Activated naive CD8-positive, alpha-beta T cell treated with anti-CD3 and anti-CD28 coated beads for 36 hours (primary cell): Measurements from ENCODE around the gene LDHAL6B. TPM values are rescaled to one million over a fixed set of nuclear protein-coding genes. Genes with fewer than 3 reads are reported as not detected.

Experiments
- DNase-seq: peaks from one replicate; pipeline ENCODE4 v3.0.0; 2021
- H3K27ac Mint-ChIP-seq: one replicate; pipeline ENCODE4 v1.8.0; 2022; ENCODE audit warnings: mild to moderate bottlenecking, moderate library complexity, mixed read lengths
- H3K27me3 Mint-ChIP-seq: one replicate; pipeline ENCODE4 v1.8.0; 2022; ENCODE audit warnings: mild to moderate bottlenecking, mixed read lengths
- H3K36me3 Mint-ChIP-seq: one replicate; pipeline ENCODE4 v1.8.0; 2021; ENCODE audit warnings: mild to moderate bottlenecking, mixed read lengths
- H3K4me1 Mint-ChIP-seq: one replicate; pipeline ENCODE4 v1.8.0; 2021; ENCODE audit warnings: mixed read lengths
- H3K4me3 Mint-ChIP-seq: one replicate; pipeline ENCODE4 v1.8.0; 2022; ENCODE audit warnings: mild to moderate bottlenecking, moderate library complexity, mixed read lengths
- H3K9me3 Mint-ChIP-seq: one replicate; pipeline ENCODE4 v1.8.0; 2022; ENCODE audit warnings: mixed read lengths
- total RNA-seq, 2 experiments: library from RNA; stranded (reverse); gene quantifications; one replicate each; pipeline ENCODE4 v1.2.3, GENCODE V29; 2021

The LDHAL6B gene
- total RNA-seq, 2 experiments from 2014 or later, result not detected

GRCh38 chr15:59244337-59244736 is 37.7 kb downstream of the LDHAL6B start:
- Mint-ChIP-seq H3K4me3 (no peak overlapping the region), H3K27me3 (no peaks in the 10 kb centered on the region), H3K36me3 (peaks cover 2% of the 10 kb centered on the region), H3K9me3 (no peaks in the 10 kb centered on the region), H3K27ac (no peak overlapping the region), H3K4me1 (peaks cover 21% of the 10 kb centered on the region)
- DNase-seq, result no peak

- no peak for DNase-seq
Observed at GRCh38 chr15:59245559-59245958, 38.9 kb downstream of the LDHAL6B start.

DNA sequence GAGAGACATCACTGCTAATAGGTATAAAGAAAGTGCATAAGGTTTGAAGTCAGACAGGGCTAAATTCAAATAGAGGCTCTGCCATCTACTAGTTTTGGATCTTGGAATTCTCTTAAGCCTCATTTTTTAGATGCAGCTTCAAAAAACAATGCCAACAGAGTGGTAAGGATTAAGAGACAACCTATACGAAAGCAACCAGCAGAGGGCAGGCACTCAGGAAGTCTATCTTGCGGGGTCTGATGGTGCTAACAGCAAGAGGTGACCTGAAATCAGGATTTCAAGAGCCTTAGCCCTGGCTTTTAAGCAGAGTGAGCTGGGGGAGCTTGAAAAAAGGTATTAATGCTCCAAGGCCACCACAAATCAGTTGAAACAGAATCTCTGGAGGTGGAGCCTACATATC is 40.7 kb downstream of the LDHAL6B start:
- peak overlapping the region; percentile 29 for H3K27ac Mint-ChIP-seq
- peaks cover 30% of the 10 kb centered on the region for H3K4me1 Mint-ChIP-seq
- H3K4me3 Mint-ChIP-seq, result no peak overlapping the region
- DNase-seq, result peak; percentile 29
- peaks cover 2% of the 10 kb centered on the region for H3K36me3 Mint-ChIP-seq
- H3K9me3 Mint-ChIP-seq, result no peaks in the 10 kb centered on the region
- no peaks in the 10 kb centered on the region for H3K27me3 Mint-ChIP-seq

More at GRCh38 chr15:59245559-59245958, 38.9 kb downstream of the LDHAL6B start:
- peaks cover 2% of the 10 kb centered on the region for H3K36me3 Mint-ChIP-seq
- H3K27me3 Mint-ChIP-seq, result no peaks in the 10 kb centered on the region
- H3K27ac Mint-ChIP-seq, result no peak overlapping the region
- H3K9me3 Mint-ChIP-seq, result no peaks in the 10 kb centered on the region
- H3K4me3 Mint-ChIP-seq, result no peak overlapping the region
- H3K4me1 Mint-ChIP-seq, result peaks cover 26% of the 10 kb centered on the region

DNA sequence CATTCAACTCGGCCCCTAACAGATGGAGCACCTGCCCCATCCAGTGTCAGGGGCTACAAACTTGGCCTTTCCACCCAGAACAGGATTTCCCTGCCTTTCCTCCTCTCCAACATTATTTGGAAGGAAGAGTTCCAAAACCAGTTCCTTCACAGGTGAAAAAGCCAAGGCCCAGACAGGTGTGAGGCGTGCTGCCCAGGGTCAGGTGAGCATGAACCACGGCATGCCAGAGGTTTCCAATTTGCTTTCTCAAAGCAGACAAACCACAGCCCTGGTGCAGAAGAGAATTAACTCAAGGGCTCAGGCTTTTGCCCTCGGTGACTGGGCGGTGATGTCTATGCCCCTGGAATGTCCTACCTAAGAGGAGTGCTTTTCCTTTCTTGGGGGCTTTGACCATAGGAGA is 43.2 kb downstream of the LDHAL6B start:
- Mint-ChIP-seq H3K36me3 (no peaks in the 10 kb centered on the region), H3K4me3 (no peak overlapping the region), H3K27me3 (no peaks in the 10 kb centered on the region), H3K27ac (peak overlapping the region; percentile 34), H3K9me3 (no peaks in the 10 kb centered on the region), H3K4me1 (peaks cover 18% of the 10 kb centered on the region)
- DNase-seq, result no peak

DNA sequence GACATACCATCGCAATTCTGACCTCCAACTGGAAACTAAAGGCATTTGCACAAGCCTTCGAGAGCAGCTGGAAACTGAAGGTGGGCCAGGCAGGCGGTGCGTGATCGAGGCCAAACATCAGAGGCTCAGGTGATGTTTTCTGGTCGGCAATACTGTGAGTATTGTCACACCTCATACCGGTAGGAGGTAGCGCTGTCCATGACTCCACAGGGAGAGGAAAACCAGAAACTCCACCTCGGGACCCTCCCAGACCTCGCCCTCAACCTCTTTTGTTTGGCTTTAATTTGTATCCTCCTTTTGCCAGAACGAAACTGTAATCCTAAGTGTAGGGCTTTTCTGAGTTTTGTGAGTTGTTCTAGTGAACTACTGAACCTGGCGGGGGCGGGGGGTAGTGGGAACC is 43.6 kb downstream of the LDHAL6B start:
- Mint-ChIP-seq H3K9me3 (no peaks in the 10 kb centered on the region), H3K27me3 (no peaks in the 10 kb centered on the region), H3K27ac (no peak overlapping the region), H3K4me3 (no peak overlapping the region), H3K4me1 (peaks cover 16% of the 10 kb centered on the region), H3K36me3 (no peaks in the 10 kb centered on the region)
- DNase-seq, result no peak

- DNase-seq, result no peak
- H3K4me1 Mint-ChIP-seq, result peaks cover 25% of the 10 kb centered on the region
- no peaks in the 10 kb centered on the region for H3K27me3 Mint-ChIP-seq
- peak overlapping the region; percentile 74 for H3K27ac Mint-ChIP-seq
- H3K4me3 Mint-ChIP-seq, result no peak overlapping the region
- no peaks in the 10 kb centered on the region for H3K9me3 Mint-ChIP-seq
- H3K36me3 Mint-ChIP-seq, result peaks cover 5% of the 10 kb centered on the region
Observed at GRCh38 chr15:59251001-59251845, 44.6 kb downstream of the LDHAL6B start.

- no peaks in the 10 kb centered on the region for H3K9me3 Mint-ChIP-seq
- H3K4me3 Mint-ChIP-seq, result no peak overlapping the region
- peaks cover 31% of the 10 kb centered on the region for H3K4me1 Mint-ChIP-seq
- H3K27ac Mint-ChIP-seq, result no peak overlapping the region
- DNase-seq, result no peak
- H3K36me3 Mint-ChIP-seq, result peaks cover 5% of the 10 kb centered on the region
- no peaks in the 10 kb centered on the region for H3K27me3 Mint-ChIP-seq
Observed at GRCh38 chr15:59252137-59252536, 45.5 kb downstream of the LDHAL6B start.

- Mint-ChIP-seq H3K4me1 (peaks cover 33% of the 10 kb centered on the region), H3K27me3 (no peaks in the 10 kb centered on the region), H3K9me3 (no peaks in the 10 kb centered on the region), H3K4me3 (no peak overlapping the region), H3K27ac (peak overlapping the region; percentile 63), H3K36me3 (peaks cover 5% of the 10 kb centered on the region)
- DNase-seq, result peak; percentile 29
Observed at GRCh38 chr15:59255680-59256336, 49.2 kb downstream of the LDHAL6B start.

DNA sequence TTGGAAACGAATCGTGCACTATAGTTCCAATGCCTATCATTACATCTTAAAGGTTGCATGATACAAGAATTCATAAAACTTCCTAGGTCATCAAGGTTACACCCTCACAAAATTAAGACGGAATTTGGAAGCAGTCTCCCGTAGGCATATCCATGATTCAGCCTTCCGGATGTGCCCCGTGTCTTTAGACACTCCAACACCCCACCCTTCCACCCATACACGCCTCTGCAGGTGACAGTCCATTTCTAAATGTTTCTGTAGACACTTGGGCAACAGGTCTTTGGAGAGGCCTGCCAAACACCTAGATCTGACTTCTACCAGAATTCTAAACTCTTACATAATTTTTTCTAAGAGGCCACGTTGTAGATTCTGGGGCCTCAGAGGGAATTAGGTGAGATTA is 49.8 kb downstream of the LDHAL6B start:
- H3K27me3 Mint-ChIP-seq, result no peaks in the 10 kb centered on the region
- peaks cover 30% of the 10 kb centered on the region for H3K4me1 Mint-ChIP-seq
- peaks cover 5% of the 10 kb centered on the region for H3K36me3 Mint-ChIP-seq
- H3K9me3 Mint-ChIP-seq, result no peaks in the 10 kb centered on the region
- H3K4me3 Mint-ChIP-seq, result no peak overlapping the region
- no peak for DNase-seq
- peak overlapping the region; percentile 54 for H3K27ac Mint-ChIP-seq

GRCh38 chr15:59257140-59257539 is 50.5 kb downstream of the LDHAL6B start:
- peaks cover 5% of the 10 kb centered on the region for H3K36me3 Mint-ChIP-seq
- H3K9me3 Mint-ChIP-seq, result no peaks in the 10 kb centered on the region
- H3K4me1 Mint-ChIP-seq, result peaks cover 30% of the 10 kb centered on the region
- no peak overlapping the region for H3K4me3 Mint-ChIP-seq
- no peak overlapping the region for H3K27ac Mint-ChIP-seq
- no peaks in the 10 kb centered on the region for H3K27me3 Mint-ChIP-seq
- DNase-seq, result no peak

Other genes with a start within 250 kb of the LDHAL6B start
- gene RNF111, start 219.2 kb upstream of the LDHAL6B start, total RNA-seq, result 10 to 100 TPM; 19.9 to 23.1 TPM
- gene CCNB2, start 101.7 kb upstream of the LDHAL6B start, total RNA-seq, result 10 to 100 TPM; 56.3 to 58.7 TPM
- gene MYO1E, start 166.0 kb downstream of the LDHAL6B start, total RNA-seq, result 10 to 100 TPM; 51.0 to 61.0 TPM
- gene FAM81A, start 231.3 kb downstream of the LDHAL6B start, total RNA-seq, result 1 to 10 TPM; 1.3 to 1.6 TPM